ENCODE results near the gene NDC1.
"Not testable (repeated sequence)": the region's sequence is repeated elsewhere in the genome, so short reads cannot be mapped to it uniquely, and the experiment has no call there.

NDC1 gene

DNA sequence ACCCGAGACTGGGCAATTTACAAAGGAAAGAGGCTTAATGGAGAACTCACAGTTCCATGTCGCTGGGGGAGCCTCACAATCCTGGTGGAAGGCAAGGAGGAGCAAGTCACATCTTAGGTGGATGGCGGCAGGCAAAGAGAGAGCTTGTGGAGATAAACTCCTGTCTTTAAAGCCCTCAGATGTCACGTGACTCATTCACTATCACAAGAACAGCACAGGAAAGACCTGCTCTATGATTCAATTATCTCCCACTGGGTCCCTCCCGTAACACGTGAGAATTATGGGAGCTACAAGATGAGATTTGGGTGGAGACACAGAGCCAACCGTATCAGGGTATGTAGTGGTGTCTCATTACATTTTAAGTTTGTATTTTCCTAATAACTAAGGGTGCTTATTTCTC is 77.6 kb downstream of the NDC1 start:
- DNase-seq, result not testable (repeated sequence)

DNA sequence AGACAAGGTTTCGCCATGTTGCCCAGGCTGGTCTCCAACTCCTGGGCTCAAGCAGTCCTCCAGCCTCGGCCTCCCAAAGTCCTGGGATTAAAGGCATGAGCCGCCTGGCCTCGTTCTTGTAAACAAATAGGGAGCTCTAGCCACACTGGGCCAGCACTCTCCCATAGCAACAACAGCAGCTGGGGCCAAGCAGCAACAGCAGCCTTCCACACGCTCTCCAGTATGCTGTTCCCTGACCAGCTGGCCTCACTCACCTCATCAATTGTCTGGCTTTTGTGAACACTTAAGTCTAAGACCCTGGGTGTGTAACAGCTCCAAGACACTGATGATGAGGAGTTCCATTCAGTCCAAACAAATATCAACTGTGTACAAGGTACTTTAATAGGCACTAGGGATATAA is 82.2 kb downstream of the NDC1 start:
- DNase-seq, result no peak

DNA sequence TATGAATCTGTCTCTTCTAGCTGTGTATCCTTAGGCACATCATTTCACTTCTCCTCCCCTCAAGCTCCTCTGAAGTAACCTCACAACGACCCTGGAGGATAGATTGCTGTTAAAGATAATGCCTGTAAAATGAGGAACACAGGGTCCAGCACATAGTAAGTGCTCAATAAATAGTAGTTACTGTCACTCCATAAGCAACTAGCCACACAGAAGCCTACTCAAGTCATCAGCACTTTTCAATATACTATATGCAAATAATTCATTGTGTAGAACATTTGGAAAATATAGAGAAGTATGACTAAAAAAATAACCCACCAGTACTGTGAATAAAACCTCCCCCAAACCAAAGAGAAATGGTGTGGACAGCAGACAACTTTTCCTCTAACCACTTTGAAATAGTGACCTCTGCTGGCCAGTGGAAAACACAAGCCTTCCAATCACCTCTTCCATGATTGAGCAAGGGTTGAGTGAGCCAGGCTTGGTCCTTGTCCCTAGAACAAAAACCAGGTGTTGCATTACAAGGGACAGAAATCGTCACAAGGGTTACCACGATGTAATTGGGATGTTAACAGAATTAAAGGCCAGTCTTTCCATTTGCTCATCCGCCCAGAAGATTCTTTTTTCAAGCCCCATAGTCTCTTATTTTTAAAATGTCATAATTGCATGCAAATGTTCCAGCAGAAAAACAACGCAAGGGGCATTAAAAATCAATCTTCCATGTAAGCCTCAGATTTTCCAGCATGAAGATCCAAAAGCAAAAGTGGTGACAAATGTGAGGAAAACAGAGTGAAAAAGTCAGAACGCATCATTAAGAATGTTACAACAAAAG is 83.4 kb downstream of the NDC1 start:
- no peak for DNase-seq

DNA sequence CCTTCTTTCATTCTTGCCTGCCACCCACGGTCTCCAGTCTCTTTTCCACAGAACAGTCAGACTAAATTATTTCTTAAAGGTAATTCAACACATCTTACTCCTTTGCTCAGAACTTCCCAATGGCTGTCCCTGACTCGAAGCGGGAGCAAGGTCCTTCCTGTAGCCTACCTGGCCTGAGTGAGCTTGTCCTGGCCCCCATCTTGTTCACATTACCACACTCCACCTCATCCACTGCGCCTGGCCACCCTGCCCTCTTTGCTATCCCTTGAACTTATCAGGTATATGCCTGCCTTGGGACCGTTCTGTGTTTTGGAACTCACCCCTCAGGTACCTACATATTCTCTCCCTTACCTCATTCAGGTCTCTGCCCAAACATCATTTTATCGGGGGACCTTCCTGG is 85.8 kb downstream of the NDC1 start:
- DNase-seq, result no peak

DNA sequence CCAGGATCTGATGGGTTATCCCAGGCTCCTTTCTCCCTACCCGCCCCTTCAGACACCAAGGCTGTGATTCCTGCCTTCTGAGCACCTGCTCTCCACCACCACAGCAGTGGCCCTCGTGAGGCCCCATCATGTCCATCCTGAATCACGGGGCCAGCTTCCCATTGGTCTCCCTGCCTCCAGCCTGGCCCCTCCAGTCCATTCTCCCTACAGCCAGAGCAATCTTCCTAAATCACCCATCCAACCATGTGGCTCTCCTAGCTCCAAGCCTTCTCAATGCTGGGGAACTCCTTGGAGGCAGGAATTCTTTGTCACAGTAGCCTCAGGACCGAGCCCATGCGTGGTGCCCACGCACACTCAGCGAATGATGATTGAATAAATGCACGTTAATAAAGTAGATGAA is 90.3 kb downstream of the NDC1 start:
- no peak for DNase-seq

DNA sequence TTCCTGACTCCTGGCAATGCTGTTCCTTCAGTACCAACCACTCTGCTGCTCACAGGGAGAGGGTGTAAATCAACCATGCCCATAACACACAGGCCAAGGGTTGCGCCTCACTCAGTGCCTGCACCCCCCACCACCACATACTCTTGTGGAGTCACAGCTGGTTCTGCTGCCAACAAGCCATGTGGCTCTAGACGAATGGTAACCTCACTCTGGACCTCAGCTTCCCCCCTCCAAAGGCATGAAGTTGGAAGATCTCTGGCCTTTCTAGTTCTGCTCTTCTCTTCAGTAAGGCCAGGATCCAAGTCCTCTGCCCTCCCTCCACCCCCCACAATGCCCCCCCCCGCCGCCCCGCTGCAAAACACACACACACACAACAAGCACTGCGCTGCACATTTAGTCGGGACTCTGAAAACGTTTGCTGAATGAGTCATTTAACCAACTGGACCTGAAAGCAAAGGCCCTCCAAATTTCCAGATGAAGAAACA is 97.4 kb downstream of the NDC1 start:
- DNase-seq, result no peak

DNA sequence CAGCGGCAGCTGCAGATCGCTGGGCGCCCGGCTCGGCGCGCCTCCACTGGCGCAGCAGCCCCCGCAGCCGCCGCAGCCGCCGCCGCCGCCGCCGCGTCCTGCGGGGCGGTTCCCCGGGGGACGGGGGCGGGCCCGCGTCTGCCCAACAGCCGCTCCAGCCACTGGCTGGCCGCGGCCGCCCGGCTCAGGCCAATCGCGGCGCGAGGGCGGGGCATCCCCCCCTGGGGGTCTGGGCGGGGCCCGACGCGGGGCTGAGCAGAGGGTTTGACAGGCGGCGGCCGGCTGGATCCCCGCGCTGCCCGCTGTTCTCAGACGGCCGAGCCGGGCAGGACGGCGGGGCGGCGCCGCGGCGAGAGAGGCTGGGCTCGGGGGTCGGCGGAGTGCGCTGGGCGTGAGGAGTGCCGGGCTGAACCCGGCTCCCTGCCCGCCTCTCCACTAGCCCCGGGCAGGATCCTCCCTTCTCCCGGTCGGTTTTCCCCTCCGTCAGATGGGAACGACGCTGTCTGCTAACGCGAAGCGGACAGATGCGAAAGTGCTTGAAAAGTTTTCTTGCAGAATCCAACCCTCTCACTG is 98.9 kb downstream of the NDC1 start, which contains the start of gene GLIS1:
GLIS1 (minus strand) TSS at position 56 of the 573 bp plus-strand sequence. CDS start 1,100 bp downstream, outside the sequence.
- peak; percentile 13 for DNase-seq

DNA sequence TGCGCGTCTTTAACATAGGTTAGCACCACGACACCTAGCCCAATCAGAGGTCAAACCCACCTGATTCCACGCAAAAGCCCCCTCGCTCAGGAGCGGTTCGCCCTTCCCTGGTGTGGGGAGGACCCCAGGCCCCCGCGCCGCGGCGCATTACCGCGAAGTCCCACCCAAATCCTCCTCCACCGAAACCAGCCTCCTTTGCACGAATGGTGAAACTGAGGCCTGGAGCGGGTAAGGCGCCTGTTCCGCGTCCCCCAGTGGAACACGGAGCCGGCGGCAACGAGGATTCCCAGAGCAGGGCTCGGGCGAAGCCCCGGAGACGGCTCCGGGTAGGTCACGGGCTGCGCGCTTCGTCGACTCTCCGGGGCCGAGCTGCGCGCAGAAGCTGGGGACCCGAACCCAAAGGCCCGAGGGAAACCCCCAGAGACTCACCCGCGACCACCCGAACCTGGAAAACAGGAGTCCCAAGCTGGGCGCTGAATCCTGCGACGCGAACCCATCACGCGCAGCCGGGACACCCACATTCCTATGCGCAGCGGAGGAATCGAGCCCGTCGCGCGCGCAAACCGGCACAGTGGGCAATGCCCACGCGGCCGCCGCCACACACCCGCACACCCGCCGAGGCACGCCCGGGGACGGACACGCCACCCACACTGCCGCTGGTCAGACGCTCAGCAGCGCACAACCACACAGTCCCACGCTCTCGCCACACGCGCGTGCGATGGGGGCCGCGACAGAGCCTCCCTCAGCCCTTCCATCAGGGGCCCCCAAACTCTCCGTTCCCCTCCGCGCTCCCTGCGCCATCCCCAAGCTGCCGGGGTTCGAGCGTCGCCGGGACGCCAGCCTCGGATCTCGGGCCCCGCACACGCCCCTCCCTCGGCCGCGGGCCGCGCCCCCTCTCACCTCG is 99.6 kb downstream of the NDC1 start:
- DNase-seq, result no peak

DNA sequence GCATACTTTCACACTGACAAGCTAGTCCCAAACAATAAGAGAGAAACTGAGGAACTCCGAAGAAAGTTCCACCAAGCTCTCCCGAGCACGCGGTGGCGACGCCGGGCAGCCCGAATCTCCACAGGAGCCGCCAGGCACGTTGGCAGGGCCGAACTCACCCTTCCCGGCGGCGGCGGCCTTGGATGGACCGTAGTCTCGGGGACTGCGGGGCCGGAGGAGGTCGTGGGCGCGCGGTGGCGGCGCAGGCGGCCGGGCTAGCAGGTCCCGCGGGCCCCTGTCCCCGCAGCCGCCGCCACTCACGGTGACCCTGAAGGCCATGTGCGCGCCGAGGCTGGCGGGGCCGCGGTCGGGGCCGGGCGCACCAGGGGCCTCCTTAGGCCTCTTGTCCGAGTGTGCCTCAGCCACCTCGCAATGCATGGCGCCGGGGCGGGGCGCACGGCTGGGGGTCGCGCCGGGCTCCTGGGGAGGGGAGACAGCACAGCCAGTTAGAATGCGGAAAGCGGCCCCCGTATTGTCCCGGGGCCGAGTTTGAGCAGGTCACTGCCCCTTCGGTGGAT is 100.4 kb downstream of the NDC1 start:
- DNase-seq, result no peak

DNA sequence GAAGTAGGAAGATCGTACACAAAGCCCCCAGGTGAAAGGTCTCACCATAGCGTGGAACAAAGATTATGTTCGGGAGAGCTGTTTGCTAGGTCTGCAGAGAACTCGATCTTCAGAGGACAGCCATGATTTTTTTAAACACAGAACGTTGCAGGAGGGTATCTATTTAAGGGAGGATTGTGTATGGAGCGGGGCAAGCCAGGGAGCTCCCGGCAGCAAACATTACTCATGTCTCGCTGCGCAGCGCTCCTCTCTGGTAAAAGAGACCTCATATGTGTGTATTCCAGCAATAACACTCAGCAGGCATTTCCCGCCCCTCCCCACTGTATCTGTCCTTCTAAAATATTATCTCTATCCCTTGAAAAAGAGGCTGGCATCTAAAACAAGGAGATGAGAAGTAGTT is 101.8 kb downstream of the NDC1 start:
- DNase-seq, result no peak

DNA sequence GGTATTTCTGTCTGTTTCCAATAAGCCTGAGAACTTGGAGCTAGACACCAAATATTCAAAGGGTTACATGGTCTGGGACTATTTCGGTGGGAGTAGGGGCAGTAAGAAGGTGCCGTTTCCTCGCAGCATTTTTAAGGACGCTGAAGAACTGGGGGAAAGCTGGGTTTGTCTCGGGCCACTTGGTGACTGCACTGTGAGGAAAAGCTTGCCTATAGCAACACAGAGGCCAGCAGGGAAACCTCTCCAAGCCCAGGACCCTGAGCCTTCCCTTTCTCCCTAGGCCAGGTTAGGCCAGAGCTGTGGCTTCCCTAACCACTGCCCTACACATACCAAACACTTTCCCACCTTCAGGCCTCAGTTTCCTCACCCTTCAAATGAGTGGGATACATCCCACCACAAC is 102.4 kb downstream of the NDC1 start:
- DNase-seq, result no peak

DNA sequence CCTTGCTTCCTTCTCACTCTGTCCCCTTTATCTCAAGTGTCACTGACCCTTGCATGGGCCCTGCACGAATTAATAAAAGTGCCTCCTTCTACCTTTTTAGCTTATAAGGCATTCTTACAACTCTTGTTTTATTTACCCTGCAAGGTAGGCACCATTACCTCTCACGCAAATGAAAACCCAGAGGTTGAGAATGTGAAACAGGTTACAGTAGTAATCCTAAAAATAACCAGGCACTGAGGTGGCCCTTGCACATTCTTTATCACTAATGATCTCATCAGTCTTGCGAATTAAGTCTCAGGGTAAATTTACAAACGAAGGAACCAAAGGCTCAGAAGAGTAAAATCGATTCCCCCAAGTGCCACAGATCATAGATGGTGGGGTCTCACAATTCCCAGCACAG is 102.8 kb downstream of the NDC1 start:
- DNase-seq, result no peak

DNA sequence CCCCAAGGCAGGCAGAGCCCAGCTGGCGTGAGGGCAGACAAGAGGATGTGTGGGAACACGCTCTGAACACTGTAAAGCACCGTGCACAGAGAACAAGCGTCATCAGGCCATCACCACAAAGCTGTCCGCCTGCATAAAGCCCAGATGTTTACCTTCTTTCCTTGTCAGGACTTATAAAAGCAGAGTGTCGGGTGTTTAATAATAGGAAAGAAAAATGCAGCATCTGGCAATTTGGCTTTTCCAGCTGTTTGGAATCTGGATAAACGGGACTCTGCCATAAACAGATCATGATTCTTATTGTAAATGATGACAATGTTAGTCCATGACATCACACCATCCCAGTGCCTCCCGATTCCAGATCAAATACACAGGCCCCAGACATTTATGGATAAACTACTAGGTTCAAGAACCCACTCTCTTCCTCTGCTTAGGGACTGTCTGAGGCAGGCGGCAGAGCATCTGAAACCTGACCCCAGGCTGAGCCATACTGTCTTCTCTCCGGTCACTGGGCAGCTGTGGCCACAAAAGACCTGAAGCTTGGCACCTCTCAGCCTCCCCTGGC is 103.4 kb downstream of the NDC1 start:
- DNase-seq, result no peak

DNA sequence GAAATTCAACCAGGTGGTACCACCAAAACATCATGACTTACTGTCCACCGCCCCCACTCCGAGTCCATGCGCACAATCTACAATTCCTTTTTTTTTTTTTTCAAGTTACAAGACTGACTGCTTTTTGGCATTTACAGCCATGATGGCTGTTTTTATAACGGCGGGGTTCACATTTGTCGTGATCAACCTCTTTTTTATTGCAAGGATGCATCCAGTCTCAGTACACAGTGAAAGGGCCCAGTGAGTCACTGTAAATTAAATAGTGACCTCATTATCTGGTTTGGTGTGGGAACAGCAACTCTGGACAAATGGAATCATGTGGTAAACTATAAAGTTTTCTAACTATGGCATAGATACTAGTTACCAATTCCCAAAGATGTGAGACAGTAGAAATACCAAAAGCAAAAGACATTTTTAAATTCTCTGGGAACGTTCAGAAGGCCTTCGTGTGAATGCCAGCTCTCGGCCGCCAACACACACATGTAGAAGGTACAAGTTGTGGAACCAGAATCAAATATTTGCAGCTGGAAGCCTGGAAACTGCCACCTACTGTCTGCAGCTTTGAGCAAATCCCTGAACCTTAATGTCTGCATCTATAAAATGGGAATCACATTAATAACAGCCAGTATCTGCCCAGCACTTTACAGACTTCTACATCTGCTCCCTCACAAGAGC is 104.0 kb downstream of the NDC1 start:
- DNase-seq, result no peak

DNA sequence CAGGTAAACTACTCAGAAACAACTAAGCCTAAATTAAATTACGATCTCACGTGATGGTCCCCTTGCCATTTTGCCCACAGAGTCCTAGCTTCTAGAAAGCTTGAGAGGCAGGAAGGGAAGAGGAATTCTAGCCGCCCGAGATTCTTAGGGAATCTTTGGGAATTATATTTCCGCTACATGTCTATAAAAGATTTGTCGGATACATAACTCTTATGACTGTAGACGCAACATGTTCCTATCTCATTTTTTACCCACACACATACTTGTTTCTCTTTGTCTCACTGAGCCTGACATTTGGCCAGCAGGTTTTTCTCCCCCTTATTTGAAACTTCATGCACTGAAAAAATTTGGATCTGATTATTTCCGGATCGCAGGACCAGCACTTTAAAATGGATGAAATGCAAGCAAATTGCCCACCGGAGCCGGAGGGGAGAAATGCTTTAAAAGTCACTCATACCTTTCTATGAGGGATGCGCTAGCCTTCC is 104.6 kb downstream of the NDC1 start:
- DNase-seq, result no peak

DNA sequence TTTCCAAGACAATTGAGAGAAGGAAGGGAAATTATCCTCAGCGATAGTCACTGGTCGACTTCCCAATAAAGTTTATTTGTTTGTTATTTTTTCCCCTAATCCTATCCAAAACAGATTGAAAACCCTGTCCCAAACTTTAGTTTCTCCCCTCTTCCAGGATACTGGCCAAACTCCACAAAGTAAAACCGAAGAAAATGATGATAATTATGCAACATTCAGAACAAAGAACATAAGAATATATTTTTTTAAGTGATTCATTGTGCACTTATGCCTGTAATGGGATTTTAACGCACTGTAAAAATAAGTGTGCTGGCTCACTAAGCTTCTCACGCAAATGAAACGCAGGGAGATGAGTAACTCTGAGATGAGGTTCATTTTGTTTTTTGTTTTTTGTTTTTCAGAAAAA is 105.2 kb downstream of the NDC1 start:
- DNase-seq, result no peak

DNA sequence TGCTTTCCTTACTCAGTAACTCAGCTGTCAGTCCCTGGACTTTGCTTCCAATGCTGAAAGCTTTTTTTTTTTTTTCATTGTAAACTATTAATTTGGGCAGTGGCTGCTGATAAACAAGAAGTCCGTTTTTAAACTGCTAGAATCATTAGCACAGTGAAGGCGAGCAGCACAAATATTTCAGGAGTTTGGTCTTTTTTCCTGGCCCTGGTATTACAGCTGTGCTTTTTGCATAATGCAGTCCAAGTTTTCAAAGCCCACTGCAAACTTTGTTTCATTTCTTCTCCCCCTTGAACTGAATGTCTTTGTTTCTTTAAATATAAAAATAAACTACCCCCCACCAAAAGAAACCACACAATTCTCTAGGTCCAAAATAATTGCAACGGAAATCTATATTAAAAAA is 105.7 kb downstream of the NDC1 start:
- no peak for DNase-seq

DNA sequence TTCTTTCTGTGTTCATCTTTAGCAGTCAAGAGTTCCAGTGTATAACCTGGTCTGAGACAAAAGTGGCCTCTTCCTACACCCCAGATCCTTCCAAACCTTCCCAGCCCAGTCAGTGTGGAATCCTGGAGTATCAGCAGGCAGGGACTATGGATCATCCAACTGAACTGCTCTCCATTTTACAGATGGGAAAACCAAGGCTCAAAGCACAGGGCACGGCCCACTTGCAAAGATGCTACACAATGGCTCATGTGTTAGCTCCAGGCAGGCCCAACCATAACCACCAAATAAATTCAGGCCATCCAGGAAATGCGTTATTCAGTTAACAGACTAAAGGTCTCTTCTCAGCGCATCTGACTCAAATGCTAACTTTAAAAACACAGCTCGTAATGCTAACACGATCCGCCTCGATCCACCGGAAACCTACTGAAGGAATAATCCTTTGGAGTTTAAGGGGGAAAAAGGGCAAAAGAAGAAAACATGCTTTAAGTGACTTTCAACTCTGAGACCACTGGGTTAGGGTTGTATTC is 106.3 kb downstream of the NDC1 start:
- no peak for DNase-seq

DNA sequence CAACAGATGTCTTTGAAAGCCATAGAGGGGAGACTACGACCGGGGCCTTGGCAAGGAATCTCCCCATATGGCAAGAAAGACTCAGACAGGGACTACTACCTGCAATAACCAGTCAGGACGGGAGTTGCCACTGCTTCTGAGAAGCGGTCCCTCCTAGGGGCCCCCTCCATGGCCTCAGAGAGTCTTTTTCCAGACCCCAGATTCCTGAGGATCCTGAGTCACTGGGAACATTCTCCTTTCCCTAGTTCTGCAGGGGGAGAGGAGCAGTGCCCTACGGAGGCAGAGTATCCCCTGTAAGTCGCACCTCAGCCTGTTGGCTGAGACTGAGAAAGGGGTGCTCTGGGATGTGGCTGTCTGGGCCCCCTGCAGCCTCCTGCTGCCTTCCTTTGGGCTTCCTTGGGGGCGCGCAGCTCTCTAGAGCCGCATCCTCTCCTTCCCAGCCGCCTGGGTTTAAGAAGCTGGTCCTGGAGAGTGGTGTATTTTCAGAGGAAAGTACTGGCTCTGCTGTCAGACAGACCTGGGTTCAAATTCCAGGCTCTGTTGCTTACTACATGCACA is 107.0 kb downstream of the NDC1 start:
- DNase-seq, result no peak

DNA sequence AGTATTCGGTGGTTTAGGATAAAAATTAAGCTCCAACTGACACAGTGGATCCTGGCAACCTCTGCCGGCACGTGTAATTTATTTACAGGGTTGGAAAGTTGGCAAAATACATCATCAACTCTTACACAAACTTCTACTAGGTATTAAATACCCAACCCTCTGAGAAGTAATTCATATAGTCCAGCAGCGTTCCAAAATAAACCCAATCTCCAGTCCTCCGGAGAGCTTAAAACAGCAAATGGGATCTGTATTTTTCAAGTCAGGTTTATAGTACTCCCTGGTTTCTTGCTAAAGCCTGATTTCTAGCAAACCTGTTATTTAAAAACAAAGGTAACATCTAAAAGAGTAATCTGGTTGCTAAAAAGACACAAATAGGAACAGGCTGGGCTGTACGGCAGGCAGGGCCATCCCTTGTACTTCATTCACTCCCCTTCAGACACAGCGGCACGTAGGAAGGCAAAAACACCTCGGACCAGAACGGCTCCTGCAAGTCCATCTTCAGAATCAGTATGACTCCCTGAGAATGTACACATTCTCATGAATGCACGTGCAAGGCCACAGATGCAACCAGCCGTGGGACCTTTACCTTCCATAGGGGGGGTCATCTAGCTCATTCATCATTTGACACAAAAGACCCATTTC is 107.8 kb downstream of the NDC1 start:
- DNase-seq, result no peak
